K562 (cell line): Measurements from ENCODE around the gene BZW2. TPM values are rescaled to one million over a fixed set of nuclear protein-coding genes. Genes with fewer than 3 reads are reported as not detected.

Experiments
- ATAC-seq: fragments of 200-7000 bp; cut with Tn5 transposase; 3 replicates; pipeline ENCODE4 v1.9.1; 2020; ENCODE audit warnings: moderate library complexity
- BruUV-seq: library from RNA; stranded (reverse); fragments of 400-500 nt; replicated peaks from 2 replicates; lab custom pipeline; 2021; lab: Mats Ljungman, UMichigan
- CTCF ChIA-PET: fragments of 300-600 bp; formaldehyde crosslinking; extraction: SDS; loops from one replicate; lab custom pipeline; 2021; ENCODE audit warnings: low intra/inter-chr PET ratio; lab: Yijun Ruan, JAX
- POLR2A ChIA-PET: fragments of 300-600, 350-650 bp; sonication (Branson Sonifier 250); formaldehyde crosslinking; extraction: SDS; loops from one replicate; lab custom pipeline; 2021; ENCODE audit warnings: antibody characterized with exemption, inconsistent platforms; lab: Yijun Ruan, JAX
- DNase-seq, 4 experiments: peaks; one replicate each; pipeline versions ENCODE4 v3.0.0 to v3.0.0-alpha.2; 2011 to 2018; ENCODE audit warnings: low spot score in 3 of 4, mixed read lengths in 3 of 4; ENCODE audit errors: extremely low read depth in 1 of 4
- FAIRE-seq: peaks from 2 replicates; lab custom pipeline; 2011; peaks lifted over from hg19 to GRCh38; lab: Jason Lieb, UNC
- H2AFZ ChIP-seq: 2 replicates; pipeline ENCODE4 v1.6.0; 2011; ENCODE audit warnings: low read depth, low read length, control low read depth, inconsistent platforms
- H3K27ac ChIP-seq: fragments of 200-600 bp; 3 replicates; pipeline ENCODE4 v1.8.0; 2011; ENCODE audit warnings: low read depth, mild to moderate bottlenecking, control low read depth, inconsistent platforms, low read length, moderate library complexity, mixed read lengths; ENCODE audit errors: extremely low read depth
- H3K27me3 ChIP-seq, 2 experiments: fragments of 300-600 bp in 1 of 2; 2 replicates in 1 of 2; 3 replicates in 1 of 2; pipeline versions ENCODE4 v1.6.0 to v1.8.0; 2011; ENCODE audit warnings: inconsistent platforms in 2 of 2, low read length in 2 of 2, mild to moderate bottlenecking in 1 of 2, mixed read lengths in 1 of 2, moderate library complexity in 1 of 2; ENCODE audit not compliant: control insufficient read depth in 2 of 2, insufficient read depth in 2 of 2
- H3K36me3 ChIP-seq: fragments of 300-600 bp; 3 replicates; pipeline ENCODE4 v1.8.0; 2011; ENCODE audit warnings: mild to moderate bottlenecking, low read length, inconsistent platforms; ENCODE audit not compliant: control insufficient read depth, insufficient read depth
- H3K4me1 ChIP-seq, 2 experiments: fragments of 200-600 bp in 1 of 2; replicated peaks in 1 of 2; 2 replicates in 1 of 2; 3 replicates in 1 of 2; pipeline versions ENCODE4 v1.5.1 to v1.8.0; 2011; ENCODE audit warnings: inconsistent platforms in 2 of 2, low read length in 2 of 2, mild to moderate bottlenecking in 1 of 2, mixed read lengths in 1 of 2, moderate library complexity in 1 of 2; ENCODE audit not compliant: control insufficient read depth in 2 of 2, insufficient read depth in 2 of 2
- H3K4me2 ChIP-seq: 2 replicates; pipeline ENCODE4 v1.6.1; 2011; ENCODE audit warnings: low read length, control low read depth, inconsistent platforms, mixed read lengths; ENCODE audit not compliant: insufficient read depth
- H3K4me3 ChIP-seq: fragments of 200-600 bp; sonication (generic), shearing (Covaris generic); 2 replicates; pipeline ENCODE4 v1.5.1; 2016; ENCODE audit warnings: control low read depth, inconsistent platforms
- H3K79me2 ChIP-seq: fragments of 200-600 bp; 3 replicates; pipeline ENCODE4 v1.8.0; 2011; ENCODE audit warnings: low read length, inconsistent platforms; ENCODE audit not compliant: control insufficient read depth, insufficient read depth
- H3K9ac ChIP-seq, 2 experiments: 2 replicates each; pipeline versions ENCODE4 v1.6.0 to v1.6.1; 2011; ENCODE audit warnings: low read depth in 2 of 2, low read length in 2 of 2, control low read depth in 1 of 2, inconsistent platforms in 1 of 2, mild to moderate bottlenecking in 1 of 2, mixed read lengths in 1 of 2; ENCODE audit not compliant: insufficient read depth in 1 of 2
- H3K9me1 ChIP-seq: one replicate; pipeline ENCODE4 v1.6.0; 2011; ENCODE audit warnings: inconsistent platforms, mild to moderate bottlenecking, low read length, moderate library complexity; ENCODE audit not compliant: control insufficient read depth, insufficient read depth
- H3K9me3 ChIP-seq: replicated peaks from 2 replicates; pipeline ENCODE4 v1.5.1; 2011; ENCODE audit warnings: low read depth, low read length, inconsistent platforms; ENCODE audit not compliant: control insufficient read depth, insufficient read depth
- H4K20me1 ChIP-seq: replicated peaks from 2 replicates; pipeline ENCODE4 v1.6.1; 2011; ENCODE audit warnings: low read length, inconsistent platforms, mixed read lengths; ENCODE audit not compliant: control insufficient read depth, insufficient read depth
- CEBPG ChIP-seq, 3 experiments: fragments of 200-800 bp in 1 of 3; sonication (Bioruptor generic) in 1 of 3; sonication (generic) in 1 of 3; formaldehyde crosslinking in 1 of 3; IDR thresholded peaks in 2 of 3; conservative IDR thresholded peaks in 1 of 3; 2 replicates each; pipeline versions ENCODE4 v1.6.1 to v1.8.0; 2016 to 2022; ENCODE audit warnings: missing compliant biosample characterization in 2 of 3, missing genetic modification characterization in 2 of 3, mild to moderate bottlenecking in 1 of 3, missing genetic modification reagents in 1 of 3
- JUND ChIP-seq, 2 experiments: IDR thresholded peaks; 2 replicates in 1 of 2; 3 replicates in 1 of 2; pipeline ENCODE4 v1.6.1; 2011; ENCODE audit warnings: borderline replicate concordance in 2 of 2, low read depth in 2 of 2, low read length in 2 of 2, improper control_type of control experiment in 1 of 2, missing biosample characterization in 1 of 2, missing genetic modification characterization in 1 of 2, missing genetic modification reagents in 1 of 2
- NONO ChIP-seq, 2 experiments: fragments of 200-400 bp in 1 of 2; fragments of 450-650 bp in 1 of 2; formaldehyde crosslinking in 1 of 2; IDR thresholded peaks; 2 replicates each; pipeline ENCODE4 v1.6.1; 2017; ENCODE audit warnings: low read depth in 2 of 2, mild to moderate bottlenecking in 2 of 2, moderate library complexity in 2 of 2, low read length in 1 of 2
- RFX5 ChIP-seq: IDR thresholded peaks from 2 replicates; pipeline ENCODE4 v1.6.1; 2011; ENCODE audit warnings: low read depth, mild to moderate bottlenecking, improper control_type of control experiment, low read length
- SRSF1 ChIP-seq: fragments of 200-400 bp; formaldehyde crosslinking; IDR thresholded peaks from 2 replicates; pipeline ENCODE4 v1.6.1; 2017; ENCODE audit warnings: mild to moderate bottlenecking, low read depth, low read length, moderate library complexity
- STAG1 ChIP-seq: sonication (generic); formaldehyde crosslinking; IDR thresholded peaks from 2 replicates; pipeline ENCODE4 v1.5.0; 2020; ENCODE audit warnings: missing genetic modification reagents, borderline replicate concordance
- ZNF695 ChIP-seq: fragments of 450-650 bp; formaldehyde crosslinking; IDR thresholded peaks from 2 replicates; pipeline ENCODE4 v1.4.0; 2020; ENCODE audit warnings: mild to moderate bottlenecking, moderate library complexity
- WGBS: fragments of 100-300 bp; shearing (Covaris generic); methylation state at CpG from one replicate; pipeline ENCODE4 v1.1.6; 2016; ENCODE audit warnings: low coverage, mixed read lengths; ENCODE audit not compliant: insufficient coverage; ENCODE audit errors: missing lambda C conversion rate; 5-methylcytosine and 5-hydroxymethylcytosine counted together
- in situ Hi-C: fragments of 300-500 bp; cut with MboI; formaldehyde crosslinking; loops from 4 replicates; pipeline ENCODE4 v1.15.0; 2018; ENCODE audit warnings: inconsistent platforms, mixed read lengths
- intact Hi-C: fragments of 100-400 bp; cut with micrococcal nuclease; formaldehyde crosslinking; loops from 2 replicates; pipeline ENCODE4 v1.14.2; 2022
- polyA plus RNA-seq, 8 experiments: library from polyadenylated mRNA; depleted of rRNA in 4 of 8; stranded (reverse) in 5 of 8; unstranded in 3 of 8; fragments of >200 nt; fragmentation: Nextera tagmentation in 2 of 8; fragmentation: Illumina TruSeq in 1 of 8; extraction: Ambion mirVana in 2 of 8; extraction: Trizol in 1 of 8; gene quantifications; 2 replicates each; pipeline versions ENCODE4 v1.2.1 to v1.2.3, GENCODE V29; 2011 to 2014; ENCODE audit warnings: inconsistent platforms in 1 of 8, missing spikeins in 1 of 8
- total RNA-seq, 7 experiments: library from RNA; depleted of rRNA in 6 of 7; stranded (reverse); fragments of >200 nt in 6 of 7; fragmentation: Illumina TruSeq in 2 of 7; extraction: Trizol in 2 of 7; gene quantifications; 2 replicates each; pipeline versions ENCODE4 v1.2.1 to v1.2.3, GENCODE V29; 2011 to 2021; ENCODE audit warnings: low replicate concordance in 1 of 7
- TF ChIP-seq, protein P1 (sequence below): sonication (generic); formaldehyde crosslinking; IDR thresholded peaks from 2 replicates; pipeline ENCODE4 v1.4.0; 2020; ENCODE audit warnings: mild to moderate bottlenecking, missing genetic modification reagents
- TF ChIP-seq, protein P2 (sequence below): sonication (generic); formaldehyde crosslinking; IDR thresholded peaks from 2 replicates; pipeline ENCODE4 v1.8.0; 2022; ENCODE audit warnings: mild to moderate bottlenecking, missing genetic modification reagents

BZW2 gene
- total and polyA plus RNA-seq, 9 of the 15 experiments (the other 6 are each of a cell fraction or from before 2014, with no cell fraction given), result 140 to 316 (median 173) TPM

DNA sequence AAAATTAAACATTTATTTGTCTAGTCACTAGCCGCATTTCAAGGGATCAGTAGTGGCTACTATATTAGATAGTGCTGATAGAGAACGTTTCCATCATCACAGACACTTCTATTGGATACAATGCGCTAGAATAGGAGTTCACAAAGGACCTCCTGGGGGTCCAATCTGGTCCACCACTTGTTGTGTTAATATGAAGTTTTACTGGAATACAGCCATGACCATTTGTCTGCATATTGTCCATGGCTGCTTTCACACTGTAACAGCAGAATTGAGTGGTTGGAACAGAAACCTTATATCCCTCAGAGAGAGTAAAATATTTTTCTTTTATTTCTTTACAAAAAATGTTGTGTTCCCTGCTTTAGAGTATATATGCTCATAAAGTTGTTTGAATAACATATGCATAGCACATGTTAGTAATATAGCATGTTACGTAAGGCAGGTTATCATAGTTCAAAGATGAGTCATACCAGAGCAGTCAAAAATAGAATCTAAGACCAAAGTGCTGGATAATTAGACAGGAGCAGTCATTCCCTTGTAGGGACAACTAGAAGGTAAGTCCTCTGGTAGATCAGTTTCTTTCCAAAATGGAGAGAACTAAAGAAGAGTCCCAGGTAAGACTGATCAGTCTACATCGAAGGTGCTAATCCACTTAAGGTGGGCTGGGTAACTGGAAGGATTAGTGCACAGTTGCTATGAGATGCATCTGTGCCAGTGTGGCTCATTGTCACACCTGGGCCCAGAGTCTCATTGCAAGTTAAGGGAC is 14.9 kb downstream of the BZW2 start:
- Histone ChIP-seq H3K27ac (peak overlapping the region; percentile 80), H3K79me2 (peaks cover 99% of the 10 kb centered on the region)
- peak; percentile 61 for ATAC-seq
- peak; percentile 99 for TF ChIP-seq JUND (IDR thresholded peaks at IDR 0.05; ENCODE audit: borderline replicate concordance, low read depth, low read length)
- peak; percentile 100 for TF ChIP-seq JUND (tag; IDR thresholded peaks at IDR 0.05; ENCODE audit: borderline replicate concordance, low read depth, low read length)
- TF ChIP-seq ZNF695 (CRISPR knock-in tag), result no peak
- TF ChIP-seq STAG1 (CRISPR knock-in tag), result no peak
- TF ChIP-seq NONO (IDR thresholded peaks at IDR 0.05; ENCODE audit: low read depth in 2 of 2, low read length in 1 of 2), result no peak
- no peak for TF ChIP-seq RFX5
- TF ChIP-seq, protein P1, sequence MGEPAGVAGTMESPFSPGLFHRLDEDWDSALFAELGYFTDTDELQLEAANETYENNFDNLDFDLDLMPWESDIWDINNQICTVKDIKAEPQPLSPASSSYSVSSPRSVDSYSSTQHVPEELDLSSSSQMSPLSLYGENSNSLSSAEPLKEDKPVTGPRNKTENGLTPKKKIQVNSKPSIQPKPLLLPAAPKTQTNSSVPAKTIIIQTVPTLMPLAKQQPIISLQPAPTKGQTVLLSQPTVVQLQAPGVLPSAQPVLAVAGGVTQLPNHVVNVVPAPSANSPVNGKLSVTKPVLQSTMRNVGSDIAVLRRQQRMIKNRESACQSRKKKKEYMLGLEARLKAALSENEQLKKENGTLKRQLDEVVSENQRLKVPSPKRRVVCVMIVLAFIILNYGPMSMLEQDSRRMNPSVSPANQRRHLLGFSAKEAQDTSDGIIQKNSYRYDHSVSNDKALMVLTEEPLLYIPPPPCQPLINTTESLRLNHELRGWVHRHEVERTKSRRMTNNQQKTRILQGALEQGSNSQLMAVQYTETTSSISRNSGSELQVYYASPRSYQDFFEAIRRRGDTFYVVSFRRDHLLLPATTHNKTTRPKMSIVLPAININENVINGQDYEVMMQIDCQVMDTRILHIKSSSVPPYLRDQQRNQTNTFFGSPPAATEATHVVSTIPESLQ, result no peak
- no peak for TF ChIP-seq SRSF1
- TF ChIP-seq CEBPG (CRISPR knock-in tag; IDR thresholded peaks at IDR 0.05), result no peak
- TF ChIP-seq CEBPG (tag; conservative IDR thresholded peaks at IDR 0.05 in 1 of 2, IDR thresholded peaks at IDR 0.05 in 1 of 2), result peak; percentile 68 to 72; a peak in 3 of 4 replicates
- TF ChIP-seq, protein P2, sequence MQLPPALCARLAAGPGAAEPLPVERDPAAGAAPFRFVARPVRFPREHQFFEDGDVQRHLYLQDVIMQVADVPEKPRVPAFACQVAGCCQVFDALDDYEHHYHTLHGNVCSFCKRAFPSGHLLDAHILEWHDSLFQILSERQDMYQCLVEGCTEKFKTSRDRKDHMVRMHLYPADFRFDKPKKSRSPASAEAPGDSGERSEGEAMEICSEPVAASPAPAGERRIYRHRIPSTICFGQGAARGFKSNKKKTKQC (CRISPR knock-in tag), result no peak

More for the DNA sequence above, 14.9 kb downstream of the BZW2 start:
- Histone ChIP-seq H2AFZ (0 out of 2 replicates have a peak overlapping the region, but pooled peaks have one; percentile 11), H3K9me3 (0 out of 2 replicates have a peak, but pooled peaks cover 2% of the 10 kb centered on the region), H3K27me3 (no peaks in the 10 kb centered on the region), H3K4me1 (peaks cover 11 to 50% of the 10 kb centered on the region in 2 experiments), H3K4me3 (no peak overlapping the region), H4K20me1 (no peaks in the 10 kb centered on the region), H3K4me2 (peak overlapping the region; percentile 70), H3K9me1 (no peaks in the 10 kb centered on the region), H3K36me3 (peaks cover 50% of the 10 kb centered on the region), H3K9ac (peak overlapping the region in 1 of 2 experiments; percentile 55; a peak in 2 of 4 replicates)
- peak in 2 of 4 experiments; percentile 32 to 69 for DNase-seq
- peak; percentile 23 for FAIRE-seq
- intact Hi-C loops (loop anchor here (5.0 kb wide), 1 partner anchor 81 kb away; no protein-coding TSS in a partner anchor), in situ Hi-C loops (no loop called here)
- WGBS, result 18% methylated on average over 5 of the region's 5 CpGs
- ChIA-PET POLR2A (interaction anchor here (6.6 kb wide), 1 partner anchor 14 kb away, joined by 64 read pairs; the partner anchor contains the start of genes ANKMY2 and BZW2), CTCF (no interaction called here)
- TSS peak; percentile 1 for BruUV-seq
